ENCODE results near the gene GK.
"Not testable (repeated sequence)": the region's sequence is repeated elsewhere in the genome, so short reads cannot be mapped to it uniquely, and the experiment has no call there.

Gene GK

GRCh38 chrX:30653415-30654131 lies at the start of gene GK:
GK (plus strand) TSS chrX:30653423; CDS start chrX:30653538, 115 bp downstream.
- peak in 22 of 56 donors; percentile 2 to 60 (median 22) for DNase-seq

GRCh38 chrX:30607155-30607554 lies 46.1 kb upstream of the GK start:
- DNase-seq, result no peak

GRCh38 chrX:30610026-30610425 lies 43.2 kb upstream of the GK start:
- no peak for DNase-seq

GRCh38 chrX:30612250-30612655 lies 41.0 kb upstream of the GK start:
- no peak for DNase-seq

- no peak for DNase-seq
These were observed 39.5 kb upstream of the GK start for GRCh38 chrX:30613721-30614120.

- DNase-seq, result no peak
These were observed 38.0 kb upstream of the GK start for GRCh38 chrX:30615229-30615628.

GRCh38 chrX:30618160-30618765 lies 35.0 kb upstream of the GK start:
- DNase-seq, result no peak

GRCh38 chrX:30620125-30620524 lies 33.1 kb upstream of the GK start:
- no peak for DNase-seq

- DNase-seq, result no peak
These were observed 32.1 kb upstream of the GK start for GRCh38 chrX:30620980-30621618.

- no peak for DNase-seq
These were observed 30.9 kb upstream of the GK start for GRCh38 chrX:30622361-30622760.

- DNase-seq, result no peak
These were observed 26.8 kb upstream of the GK start for GRCh38 chrX:30626402-30626801.

- peak in 3 of 56 donors; percentile 0 to 2 (median 1) for DNase-seq
These were observed 25.2 kb upstream of the GK start for GRCh38 chrX:30627818-30628652.

- not testable (repeated sequence) for DNase-seq
These were observed 19.2 kb upstream of the GK start for GRCh38 chrX:30634070-30634469.

- DNase-seq, result no peak
These were observed 17.6 kb upstream of the GK start for GRCh38 chrX:30635630-30636029.

GRCh38 chrX:30637874-30638815 lies 15.1 kb upstream of the GK start:
- peak in 2 of 56 donors; percentile 0 to 4 for DNase-seq

GRCh38 chrX:30639702-30640101 lies 13.5 kb upstream of the GK start:
- not testable (repeated sequence) for DNase-seq

- DNase-seq, result no peak
These were observed 10.6 kb upstream of the GK start for GRCh38 chrX:30642642-30643041.

GRCh38 chrX:30643313-30643821 lies 9.9 kb upstream of the GK start:
- DNase-seq, result no peak

GRCh38 chrX:30649859-30650258 lies 3.4 kb upstream of the GK start:
- DNase-seq, result no peak

All from amygdala (tissue), 56 donors.